ENCODE measurements around the gene ADGRL4.

The ADGRL4 gene

GRCh38 chr1:78913950-78914349 lies 92.6 kb downstream of the ADGRL4 start:
- CTCF ChIA-PET = no interaction called here
- Histone ChIP-seq H3K9me3 (ENCODE audit: control insufficient read depth, insufficient read depth, low read depth, low read length) (no peaks in the 10 kb centered on the region), H3K4me3 (ENCODE audit: low read depth, low read length) (no peak overlapping the region), H3K27ac (ENCODE audit: extremely low read depth, low read depth, low read length) (no peak overlapping the region), H3K4me1 (ENCODE audit: control insufficient read depth, insufficient read depth, low read length) (no peaks in the 10 kb centered on the region), H3K36me3 (ENCODE audit: control insufficient read depth in 2 of 2, insufficient read depth in 1 of 2, low read length in 2 of 2) (no peaks in the 10 kb centered on the region)
- POLR2A ChIA-PET = no interaction called here
- TF ChIP-seq ZBTB44 (tag by site-specific recombination; IDR thresholded peaks at IDR 0.05) (no peak), PRDM2 (tag by site-specific recombination; IDR thresholded peaks at IDR 0.05; ENCODE audit: borderline replicate concordance) (no peak), EGR2 (tag by site-specific recombination; IDR thresholded peaks at IDR 0.05; ENCODE audit: low read depth) (no peak)

GRCh38 chr1:78911956-78912880 lies 94.3 kb downstream of the ADGRL4 start:
- CTCF ChIA-PET = interaction anchor here (0.8 kb wide), 1 partner anchor 295 kb away, joined by 3 read pairs; no protein-coding TSS in a partner anchor
- Histone ChIP-seq H3K9me3 (ENCODE audit: control insufficient read depth, insufficient read depth, low read depth, low read length) (no peaks in the 10 kb centered on the region), H3K4me1 (ENCODE audit: control insufficient read depth, insufficient read depth, low read length) (no peaks in the 10 kb centered on the region), H3K4me3 (ENCODE audit: low read depth, low read length) (no peak overlapping the region), H3K27ac (ENCODE audit: extremely low read depth, low read depth, low read length) (no peak overlapping the region), H3K36me3 (ENCODE audit: control insufficient read depth in 2 of 2, insufficient read depth in 1 of 2, low read length in 2 of 2) (no peaks in the 10 kb centered on the region)
- TF ChIP-seq YY1 (tag by site-specific recombination; IDR thresholded peaks at IDR 0.05) = no peak
- no peak for TF ChIP-seq ZNF311 (tag by site-specific recombination; IDR thresholded peaks at IDR 0.05; ENCODE audit: borderline replicate concordance)
- no peak for TF ChIP-seq ZNF449 (tag by site-specific recombination; IDR thresholded peaks at IDR 0.05)
- TF ChIP-seq ZNF670 (tag by site-specific recombination; IDR thresholded peaks at IDR 0.05; ENCODE audit: low read depth) = no peak
- no peak for TF ChIP-seq KLF16 (tag by site-specific recombination; IDR thresholded peaks at IDR 0.05)
- no peak for TF ChIP-seq ZSCAN30 (tag by site-specific recombination; IDR thresholded peaks at IDR 0.05)
- TF ChIP-seq ZNF362 (tag by site-specific recombination; IDR thresholded peaks at IDR 0.05) = no peak
- POLR2A ChIA-PET = no interaction called here
